ENCODE measurements around the gene KDM4E. TPM values are rescaled to one million over a fixed set of nuclear protein-coding genes. Genes with fewer than 3 reads are reported as not detected.

The KDM4E gene
- total and polyA plus RNA-seq, 9 of the 15 experiments (the other 6 are each of a cell fraction or from before 2014, with no cell fraction given), result 0.04 TPM; not detected in 8

- in situ Hi-C loops (cut with MboI) (no loop called here), intact Hi-C loops (cut with micrococcal nuclease) (no loop called here)
- Histone ChIP-seq H3K27ac (ENCODE audit: extremely low read depth, low read depth, low read length) (no peak overlapping the region), H3K4me3 (no peak overlapping the region), H3K9me3 (replicated peaks; ENCODE audit: control insufficient read depth, insufficient read depth, low read depth, low read length) (no peaks in the 10 kb centered on the region), H2AFZ (ENCODE audit: low read depth, low read length) (peak overlapping the region; percentile 25; the same call in 1 of the 2 replicates), H3K27me3 (ENCODE audit: control insufficient read depth in 2 of 2, insufficient read depth in 2 of 2, low read length in 2 of 2) (no peaks in the 10 kb centered on the region), H3K4me1 (replicated peaks in 1 of 2; ENCODE audit: control insufficient read depth in 2 of 2, insufficient read depth in 2 of 2, low read length in 2 of 2) (peaks cover 0 to 11% of the 10 kb centered on the region in 2 experiments; a peak in 3 of 5 replicates), H3K9ac (ENCODE audit: insufficient read depth in 1 of 2, low read depth in 2 of 2, low read length in 2 of 2) (no peak overlapping the region; a peak in 1 of 4 replicates), H3K9me1 (ENCODE audit: control insufficient read depth, insufficient read depth, low read length) (no peaks in the 10 kb centered on the region), H3K79me2 (ENCODE audit: control insufficient read depth, insufficient read depth, low read length) (peaks cover 10% of the 10 kb centered on the region; the same call in 2 of the 3 replicates), H3K4me2 (ENCODE audit: insufficient read depth, low read length) (no peak overlapping the region), H4K20me1 (replicated peaks; ENCODE audit: control insufficient read depth, insufficient read depth, low read length) (no peaks in the 10 kb centered on the region), H3K36me3 (ENCODE audit: control insufficient read depth, insufficient read depth, low read length) (peaks cover 5% of the 10 kb centered on the region; the same call in 1 of the 3 replicates)
- ATAC-seq (no peak), DNase-seq (ENCODE audit: extremely low read depth in 1 of 4, low spot score in 3 of 4) (no peak), FAIRE-seq (no peak)
- no TSS peak for BruUV-seq (replicated peaks)
- ChIA-PET POLR2A (interaction anchor here (1.5 to 5.0 kb wide), 2 partner anchors 8 to 14 kb away, joined by 4 to 33 read pairs; no protein-coding TSS in a partner anchor), CTCF (ENCODE audit: low intra/inter-chr PET ratio) (no interaction called here)
- 24% methylated on average over 8 of the region's 8 CpGs for WGBS (ENCODE audit: insufficient coverage, low coverage, missing lambda C conversion rate)
- no peak for TF ChIP-seq RFX7 (CRISPR knock-in tag; IDR thresholded peaks at IDR 0.05)
- TF ChIP-seq TFE3 (CRISPR knock-in tag; IDR thresholded peaks at IDR 0.05), result peak; percentile 91
- TF ChIP-seq ZNF699 (CRISPR knock-in tag; IDR thresholded peaks at IDR 0.05; ENCODE audit: insufficient replicate concordance), result no peak
- no peak for TF ChIP-seq HSF4 (CRISPR knock-in tag; IDR thresholded peaks at IDR 0.05; ENCODE audit: borderline replicate concordance)
- TF ChIP-seq USF2 (CRISPR knock-in tag; IDR thresholded peaks at IDR 0.05), result peak; percentile 13; the same call in 1 of the 2 replicates
- TF ChIP-seq ZBTB49 (CRISPR knock-in tag; IDR thresholded peaks at IDR 0.05; ENCODE audit: borderline replicate concordance), result no peak
- peak; percentile 41; the same call in 1 of the 2 replicates for TF ChIP-seq NFIC (IDR thresholded peaks at IDR 0.05)
- TF ChIP-seq SUPT5H (IDR thresholded peaks at IDR 0.05), result no peak
- peak; percentile 53; the same call in 1 of the 2 replicates for TF ChIP-seq RAD51 (IDR thresholded peaks at IDR 0.05; ENCODE audit: borderline replicate concordance, low read depth)
- TF ChIP-seq TFAP4 (CRISPR knock-in tag; IDR thresholded peaks at IDR 0.05; ENCODE audit: borderline replicate concordance), result 0 out of 2 replicates have a peak, but pooled peaks have one; percentile 20
- TF ChIP-seq DNMT1 (IDR thresholded peaks at IDR 0.05), result no peak
- no peak for TF ChIP-seq CBFB (CRISPR knock-in tag; IDR thresholded peaks at IDR 0.05)
Observed at GRCh38 chr11:95074792-95075563, 49.9 kb downstream of the KDM4E start.

Measured in K562 (cell line).